ENCODE results near the gene VRK1. TPM values are rescaled to one million over a fixed set of nuclear protein-coding genes. Genes with fewer than 3 reads are reported as not detected.
A peak's percentile ranks its signal among the peaks of the same experiment; 100 is the strongest.
"Not testable (repeated sequence)": the region's sequence is repeated elsewhere in the genome, so short reads cannot be mapped to it uniquely, and the experiment has no call there.

The VRK1 gene
- total RNA-seq, result 76.7 and 77.0 TPM in 2 replicates

GRCh38 chr14:96796851-96797581 is at the start of gene VRK1:
Gene VRK1 (plus strand): TSS chr14:96797382. CDS start chr14:96833472, 36,090 bp downstream.
- H3K27me3 Mint-ChIP-seq, result peaks cover 7% of the 10 kb centered on the region
- H3K36me3 Mint-ChIP-seq (ENCODE audit: low read depth), result peaks cover 4% of the 10 kb centered on the region
- H3K4me1 Mint-ChIP-seq, result peaks cover 29% of the 10 kb centered on the region
- H3K9me3 Mint-ChIP-seq, result no peaks in the 10 kb centered on the region
- H3K27ac Mint-ChIP-seq, result peak within 1 kb of the TSS; percentile 93
- intact Hi-C loops (cut with micrococcal nuclease), result loop anchor here (2.0 to 5.0 kb wide), 3 partner anchors 55 to 435 kb away; partner anchors contain the start of genes ATG2B, GSKIP and PAPOLA
- DNase-seq, result peak; percentile 98
- H3K4me3 Mint-ChIP-seq, result peak within 1 kb of the TSS; percentile 97

- intact Hi-C loops (cut with micrococcal nuclease), result no loop called here
- H3K27ac Mint-ChIP-seq, result no peak overlapping the region
- H3K4me1 Mint-ChIP-seq, result no peaks in the 10 kb centered on the region
- DNase-seq, result no peak
- H3K36me3 Mint-ChIP-seq (ENCODE audit: low read depth), result no peaks in the 10 kb centered on the region
- H3K9me3 Mint-ChIP-seq, result no peaks in the 10 kb centered on the region
- no peak overlapping the region for H3K4me3 Mint-ChIP-seq
- H3K27me3 Mint-ChIP-seq, result peaks cover 36% of the 10 kb centered on the region
These were observed 49.6 kb upstream of the VRK1 start for GRCh38 chr14:96747608-96748007.

GRCh38 chr14:96748362-96748761 is 48.8 kb upstream of the VRK1 start:
- intact Hi-C loops (cut with micrococcal nuclease), result no loop called here
- Mint-ChIP-seq H3K4me3 (no peak overlapping the region), H3K36me3 (ENCODE audit: low read depth) (no peaks in the 10 kb centered on the region), H3K4me1 (no peaks in the 10 kb centered on the region), H3K27ac (no peak overlapping the region), H3K27me3 (peaks cover 32% of the 10 kb centered on the region), H3K9me3 (no peaks in the 10 kb centered on the region)
- DNase-seq, result no peak

- no peaks in the 10 kb centered on the region for H3K9me3 Mint-ChIP-seq
These were observed 45.7 kb upstream of the VRK1 start for GRCh38 chr14:96751505-96751904.

GRCh38 chr14:96752125-96752524 is 45.1 kb upstream of the VRK1 start:
- intact Hi-C loops (cut with micrococcal nuclease), result no loop called here
- DNase-seq, result no peak
- no peaks in the 10 kb centered on the region for H3K36me3 Mint-ChIP-seq (ENCODE audit: low read depth)
- no peaks in the 10 kb centered on the region for H3K4me1 Mint-ChIP-seq
- no peak overlapping the region for H3K4me3 Mint-ChIP-seq
- peaks cover 12% of the 10 kb centered on the region for H3K27me3 Mint-ChIP-seq
- H3K27ac Mint-ChIP-seq, result no peak overlapping the region
- no peaks in the 10 kb centered on the region for H3K9me3 Mint-ChIP-seq

More at GRCh38 chr14:96751505-96751904, 45.7 kb upstream of the VRK1 start:
- H3K4me1 Mint-ChIP-seq, result no peaks in the 10 kb centered on the region
- peaks cover 12% of the 10 kb centered on the region for H3K27me3 Mint-ChIP-seq
- no peak for DNase-seq
- intact Hi-C loops (cut with micrococcal nuclease), result no loop called here
- no peaks in the 10 kb centered on the region for H3K36me3 Mint-ChIP-seq (ENCODE audit: low read depth)
- no peak overlapping the region for H3K27ac Mint-ChIP-seq
- H3K4me3 Mint-ChIP-seq, result no peak overlapping the region

GRCh38 chr14:96752594-96752993 is 44.6 kb upstream of the VRK1 start:
- DNase-seq, result no peak
- no peaks in the 10 kb centered on the region for H3K4me1 Mint-ChIP-seq
- no peak overlapping the region for H3K27ac Mint-ChIP-seq
- H3K36me3 Mint-ChIP-seq (ENCODE audit: low read depth), result no peaks in the 10 kb centered on the region
- H3K9me3 Mint-ChIP-seq, result no peaks in the 10 kb centered on the region
- peaks cover 15% of the 10 kb centered on the region for H3K27me3 Mint-ChIP-seq
- intact Hi-C loops (cut with micrococcal nuclease), result no loop called here
- H3K4me3 Mint-ChIP-seq, result no peak overlapping the region

- Mint-ChIP-seq H3K27ac (no peak overlapping the region), H3K4me3 (no peak overlapping the region), H3K36me3 (ENCODE audit: low read depth) (no peaks in the 10 kb centered on the region), H3K27me3 (peaks cover 16% of the 10 kb centered on the region), H3K9me3 (no peaks in the 10 kb centered on the region), H3K4me1 (no peaks in the 10 kb centered on the region)
- DNase-seq, result no peak
- intact Hi-C loops (cut with micrococcal nuclease), result no loop called here
These were observed 42.9 kb upstream of the VRK1 start for GRCh38 chr14:96754162-96754844.

GRCh38 chr14:96754845-96755184 is 42.4 kb upstream of the VRK1 start:
- Mint-ChIP-seq H3K36me3 (ENCODE audit: low read depth) (no peaks in the 10 kb centered on the region), H3K27ac (no peak overlapping the region), H3K9me3 (no peaks in the 10 kb centered on the region), H3K4me3 (no peak overlapping the region), H3K4me1 (no peaks in the 10 kb centered on the region), H3K27me3 (peaks cover 14% of the 10 kb centered on the region)
- no peak for DNase-seq
- intact Hi-C loops (cut with micrococcal nuclease), result no loop called here

- no peak for DNase-seq
- H3K27ac Mint-ChIP-seq, result no peak overlapping the region
- intact Hi-C loops (cut with micrococcal nuclease), result no loop called here
- no peaks in the 10 kb centered on the region for H3K36me3 Mint-ChIP-seq (ENCODE audit: low read depth)
- H3K4me1 Mint-ChIP-seq, result no peaks in the 10 kb centered on the region
- peaks cover 20% of the 10 kb centered on the region for H3K27me3 Mint-ChIP-seq
- H3K4me3 Mint-ChIP-seq, result no peak overlapping the region
- no peaks in the 10 kb centered on the region for H3K9me3 Mint-ChIP-seq
These were observed 40.4 kb upstream of the VRK1 start for GRCh38 chr14:96756745-96757144.

GRCh38 chr14:96757456-96757855 is 39.7 kb upstream of the VRK1 start:
- no peak for DNase-seq
- H3K9me3 Mint-ChIP-seq, result no peaks in the 10 kb centered on the region
- no peaks in the 10 kb centered on the region for H3K36me3 Mint-ChIP-seq (ENCODE audit: low read depth)
- no peak overlapping the region for H3K4me3 Mint-ChIP-seq
- no peaks in the 10 kb centered on the region for H3K4me1 Mint-ChIP-seq
- H3K27ac Mint-ChIP-seq, result no peak overlapping the region
- H3K27me3 Mint-ChIP-seq, result peaks cover 16% of the 10 kb centered on the region
- intact Hi-C loops (cut with micrococcal nuclease), result no loop called here

- Mint-ChIP-seq H3K4me1 (no peaks in the 10 kb centered on the region), H3K4me3 (no peak overlapping the region), H3K27me3 (peaks cover 25% of the 10 kb centered on the region), H3K27ac (no peak overlapping the region), H3K9me3 (no peaks in the 10 kb centered on the region), H3K36me3 (ENCODE audit: low read depth) (no peaks in the 10 kb centered on the region)
- intact Hi-C loops (cut with micrococcal nuclease), result no loop called here
- DNase-seq, result no peak
These were observed 36.1 kb upstream of the VRK1 start for GRCh38 chr14:96761066-96761465.

GRCh38 chr14:96762650-96763049 is 34.5 kb upstream of the VRK1 start:
- H3K36me3 Mint-ChIP-seq (ENCODE audit: low read depth), result no peaks in the 10 kb centered on the region
- no peaks in the 10 kb centered on the region for H3K9me3 Mint-ChIP-seq
- H3K4me3 Mint-ChIP-seq, result no peak overlapping the region
- peak; percentile 77 for DNase-seq
- H3K27ac Mint-ChIP-seq, result no peak overlapping the region
- H3K4me1 Mint-ChIP-seq, result no peaks in the 10 kb centered on the region
- peaks cover 23% of the 10 kb centered on the region for H3K27me3 Mint-ChIP-seq
- intact Hi-C loops (cut with micrococcal nuclease), result no loop called here

- intact Hi-C loops (cut with micrococcal nuclease), result no loop called here
- no peaks in the 10 kb centered on the region for H3K36me3 Mint-ChIP-seq (ENCODE audit: low read depth)
These were observed 33.2 kb upstream of the VRK1 start for GRCh38 chr14:96764012-96764411.

GRCh38 chr14:96765205-96765604 is 32.0 kb upstream of the VRK1 start:
- H3K4me1 Mint-ChIP-seq; H3K27ac Mint-ChIP-seq; DNase-seq; H3K9me3 Mint-ChIP-seq; H3K4me3 Mint-ChIP-seq; H3K36me3 Mint-ChIP-seq (ENCODE audit: low read depth); intact Hi-C loops (cut with micrococcal nuclease): not testable (repeated sequence)
- H3K27me3 Mint-ChIP-seq, result peaks cover 14% of the 10 kb centered on the region

More at GRCh38 chr14:96764012-96764411, 33.2 kb upstream of the VRK1 start:
- H3K4me3 Mint-ChIP-seq, result no peak overlapping the region
- no peak for DNase-seq
- no peak overlapping the region for H3K27ac Mint-ChIP-seq
- peaks cover 17% of the 10 kb centered on the region for H3K27me3 Mint-ChIP-seq
- no peaks in the 10 kb centered on the region for H3K9me3 Mint-ChIP-seq
- H3K4me1 Mint-ChIP-seq, result no peaks in the 10 kb centered on the region
